HG03378 (cell line): ENCODE measurements around the gene TBCE.

ENCODE experiments used
- ATAC-seq: cut with Tn5 transposase; IDR thresholded peaks from one replicate; pipeline ENCODE4 v1.9.1; 2021; ENCODE audit warnings: mild to moderate bottlenecking, moderate library complexity; ENCODE audit not compliant: unreplicated experiment

TBCE gene

DNA sequence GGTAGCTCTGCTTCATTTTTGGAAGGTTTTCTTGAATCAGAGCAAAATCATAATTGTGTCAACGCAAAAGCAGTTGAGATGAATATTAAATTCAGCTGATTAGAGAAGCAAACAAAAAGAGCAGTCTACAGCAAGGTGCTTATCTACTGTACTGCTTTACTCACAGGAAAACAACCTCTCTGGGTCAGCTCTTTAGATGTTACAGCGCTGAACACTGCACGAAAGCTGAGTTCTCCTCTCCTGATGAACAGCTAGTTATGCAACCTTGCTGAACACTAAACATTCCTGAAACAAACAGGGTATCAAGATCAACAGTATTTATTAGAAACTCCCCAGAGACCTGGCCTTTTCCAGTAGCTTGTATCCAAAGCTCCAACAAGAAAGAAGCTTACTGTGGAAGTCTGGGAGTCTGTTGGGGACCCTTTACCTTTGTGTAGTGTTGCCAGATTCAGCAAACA, 41.3 kb downstream of the TBCE start:
- ATAC-seq = no peak

GRCh38 chr1:235409042-235409820, 42.0 kb downstream of the TBCE start:
- ATAC-seq = no peak

- ATAC-seq = no peak
These were observed 43.2 kb downstream of the TBCE start for GRCh38 chr1:235410467-235410866.

GRCh38 chr1:235411489-235412486, 44.6 kb downstream of the TBCE start:
- no peak for ATAC-seq

GRCh38 chr1:235415008-235415904, 48.0 kb downstream of the TBCE start:
- ATAC-seq = peak; percentile 63

DNA sequence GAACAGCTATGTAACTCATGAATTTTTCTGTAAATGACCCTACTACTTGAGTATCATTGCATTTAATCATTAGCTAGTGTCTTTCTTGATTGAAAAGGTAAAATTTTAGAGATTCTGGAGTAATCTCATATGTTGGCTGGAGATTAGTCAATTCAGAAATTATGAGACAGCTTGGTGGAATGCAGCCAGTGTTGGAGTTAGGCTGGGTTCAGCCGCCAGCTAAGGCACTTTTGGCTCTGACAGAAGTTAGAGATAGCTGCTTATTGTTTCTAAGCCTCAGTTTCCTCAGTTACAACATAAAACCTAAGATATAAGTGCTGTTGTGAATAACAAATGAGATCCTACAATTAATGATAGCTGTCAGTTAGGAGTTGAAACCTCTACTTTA, 49.4 kb downstream of the TBCE start:
- ATAC-seq = peak; percentile 11

DNA sequence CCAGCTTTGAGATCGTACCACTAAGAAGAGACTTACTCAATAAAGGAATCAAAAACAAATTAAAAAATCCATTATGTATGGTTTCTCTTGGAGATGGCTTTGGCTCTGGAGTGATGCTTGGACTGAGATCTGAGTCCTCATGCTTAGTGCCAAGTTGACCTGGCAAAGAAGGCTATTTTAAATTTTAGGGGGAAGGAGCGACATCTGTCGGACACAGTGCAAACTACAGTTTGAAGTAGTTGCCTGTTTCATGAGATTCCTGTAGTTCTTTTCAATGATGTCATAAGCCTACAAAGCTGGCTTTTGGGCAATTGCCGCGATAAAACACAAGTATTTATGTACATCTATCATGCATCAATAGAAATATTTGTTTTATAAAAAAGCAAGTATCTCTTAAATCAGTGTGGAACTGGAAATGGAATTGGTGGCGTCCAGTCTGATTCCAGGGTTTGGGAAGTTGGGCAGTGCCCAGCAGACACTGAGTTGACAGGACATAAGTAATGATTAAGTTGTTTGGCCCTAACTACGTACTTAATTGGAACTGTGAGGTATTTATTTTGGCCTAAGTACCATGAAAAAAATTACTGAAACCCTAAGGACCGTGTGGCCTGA, 50.0 kb downstream of the TBCE start:
- peak; percentile 60 for ATAC-seq

GRCh38 chr1:235421751-235422150, 54.5 kb downstream of the TBCE start:
- ATAC-seq = no peak

GRCh38 chr1:235423214-235423652, 56.0 kb downstream of the TBCE start:
- no peak for ATAC-seq

DNA sequence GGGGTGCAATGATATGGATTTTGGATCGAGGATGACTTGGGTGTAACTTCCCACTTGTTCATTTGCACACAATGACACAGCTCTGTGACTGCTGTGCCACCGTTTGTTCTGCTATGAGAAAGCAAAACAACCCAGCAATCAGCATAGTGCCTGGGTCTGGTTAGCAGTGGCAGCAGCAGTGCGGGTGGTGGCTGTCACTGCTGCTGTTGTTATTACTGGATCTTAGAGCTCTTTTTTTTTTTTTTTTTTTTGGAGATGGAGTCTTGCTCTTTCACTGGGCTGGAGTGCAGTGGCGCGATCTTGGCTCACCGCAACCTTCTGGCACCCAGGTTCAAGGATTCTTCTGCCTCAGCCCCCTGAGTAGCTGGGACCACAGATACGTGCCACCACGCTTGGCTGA, 56.9 kb downstream of the TBCE start:
- no peak for ATAC-seq

DNA sequence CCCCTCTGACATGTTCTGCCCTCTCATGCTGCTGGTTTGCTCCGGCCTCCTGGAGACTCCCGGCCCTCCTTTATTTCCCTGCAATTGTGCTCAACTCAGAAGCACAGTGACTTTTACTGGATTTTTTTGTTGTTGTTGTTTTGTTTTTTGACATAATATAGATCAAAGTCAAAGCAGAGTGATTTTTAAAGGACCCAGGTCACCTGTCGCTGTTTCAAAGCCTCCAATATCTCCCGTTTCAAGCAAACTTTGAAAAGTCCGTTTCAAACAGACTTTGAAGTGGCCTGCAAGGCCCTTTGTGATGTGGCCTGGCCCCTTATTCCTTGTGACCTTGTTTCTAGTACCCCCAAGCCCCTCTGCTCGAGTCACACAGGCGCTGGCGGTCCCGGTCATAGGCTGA, 58.1 kb downstream of the TBCE start:
- ATAC-seq = no peak

DNA sequence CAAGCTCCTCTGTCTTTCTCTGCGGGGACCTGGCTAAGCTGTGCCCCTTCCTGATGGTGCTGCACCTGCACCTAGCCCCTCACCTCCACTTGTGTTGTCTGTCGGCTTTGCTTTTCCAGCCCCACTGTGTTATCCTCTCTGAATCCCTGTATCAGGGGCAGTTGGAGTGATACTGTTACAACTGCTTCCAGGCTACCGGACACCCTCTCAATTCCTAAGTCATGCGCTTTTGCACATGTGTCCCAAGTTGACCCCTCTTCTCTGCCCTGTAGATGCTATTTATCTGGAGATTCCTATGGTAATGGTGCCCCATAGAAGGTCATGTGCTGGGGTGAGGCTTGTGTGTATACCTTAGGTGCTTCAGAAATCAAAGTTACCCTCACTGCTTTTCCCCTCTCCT, 58.9 kb downstream of the TBCE start:
- no peak for ATAC-seq

DNA sequence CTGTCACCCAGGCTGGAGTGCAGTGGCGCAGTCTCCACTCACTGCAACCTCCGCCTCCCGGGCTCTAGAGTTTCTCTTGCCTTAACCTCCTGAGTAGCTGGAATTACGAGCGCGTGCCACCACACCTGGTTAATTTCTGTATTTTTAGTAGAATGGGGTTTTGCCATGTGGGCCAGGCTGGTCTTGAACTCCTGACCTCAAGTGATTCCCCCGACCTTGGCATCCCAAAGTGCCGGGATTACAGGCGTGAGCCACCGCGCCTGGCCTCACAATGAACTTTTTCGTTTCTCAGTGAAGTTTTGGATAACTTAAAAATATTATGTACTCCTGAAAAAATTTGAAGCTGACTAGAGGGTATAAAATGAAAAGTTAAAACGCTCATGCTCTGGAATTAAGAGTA, 59.5 kb downstream of the TBCE start:
- no peak for ATAC-seq

- no peak for ATAC-seq
These were observed 60.2 kb downstream of the TBCE start for GRCh38 chr1:235427447-235427846.

GRCh38 chr1:235429143-235429542, 61.9 kb downstream of the TBCE start:
- no peak for ATAC-seq

GRCh38 chr1:235430991-235431390, 63.8 kb downstream of the TBCE start:
- no peak for ATAC-seq

DNA sequence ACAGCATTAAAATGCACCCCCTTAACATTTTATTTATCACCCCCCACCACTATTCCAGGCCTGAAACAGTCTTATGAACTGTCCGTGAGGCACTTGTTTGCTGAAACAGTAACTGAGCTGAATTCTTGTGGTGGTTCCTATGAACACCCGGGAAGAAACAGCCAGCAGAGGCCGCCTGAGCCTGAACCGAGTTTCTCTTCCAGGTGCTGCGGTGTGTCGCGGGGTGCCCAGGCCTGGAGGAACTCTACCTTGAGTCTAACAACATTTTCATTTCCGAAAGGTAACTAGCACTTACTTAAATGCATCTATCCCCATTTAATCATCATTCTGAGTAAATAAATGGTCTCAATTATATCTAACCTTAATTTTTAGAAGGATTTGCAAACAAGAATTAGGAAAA, 66.8 kb downstream of the TBCE start:
- no peak for ATAC-seq

DNA sequence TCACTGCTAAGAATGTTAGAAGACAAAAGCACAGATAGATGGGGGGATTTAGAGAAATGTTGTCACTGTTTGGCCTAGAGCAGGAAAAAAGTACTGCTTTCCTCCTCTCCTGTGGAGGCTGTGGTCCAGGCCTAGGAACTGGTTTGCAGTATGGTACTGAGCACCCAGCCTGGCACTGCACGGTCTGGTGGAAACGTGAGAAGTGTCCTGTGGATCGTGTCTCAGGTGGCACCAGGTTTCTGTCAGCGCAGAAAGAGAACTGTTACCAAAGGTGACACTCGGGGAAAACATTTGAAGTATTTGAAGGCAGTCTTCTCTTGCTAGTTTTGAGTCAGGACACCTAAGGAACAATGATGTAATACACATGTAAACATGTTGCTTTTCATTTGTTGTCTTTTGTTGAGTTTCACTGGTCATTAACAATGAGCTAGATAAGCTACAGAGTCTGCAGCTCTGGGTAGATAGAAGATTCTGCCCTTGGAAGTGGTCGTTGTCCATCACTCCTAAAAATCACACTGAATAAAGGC, 74.0 kb downstream of the TBCE start:
- no peak for ATAC-seq

GRCh38 chr1:235442788-235443429, 75.7 kb downstream of the TBCE start:
- ATAC-seq = no peak

- no peak for ATAC-seq
These were observed 81.4 kb downstream of the TBCE start for GRCh38 chr1:235448616-235449015.
